OCI-LY7 (cell line): ENCODE measurements around the gene ZBTB33. TPM values are rescaled to one million over a fixed set of nuclear protein-coding genes. Genes with fewer than 3 reads are reported as not detected.

Source experiments
- BruUV-seq: library from RNA; stranded (reverse); fragments of 400-500 nt; replicated peaks from 2 replicates; lab custom pipeline; 2021; lab: Mats Ljungman, UMichigan
- CTCF ChIA-PET: fragments of 300-600 bp; sonication (Branson Sonifier 250); formaldehyde crosslinking; loops from one replicate; lab custom pipeline; 2022; ENCODE audit warnings: antibody characterized with exemption; ENCODE audit not compliant: unreplicated experiment; lab: Charles Lee
- POLR2A ChIA-PET: fragments of 300-600 bp; sonication (Branson Sonifier 250); formaldehyde crosslinking; loops from one replicate; lab custom pipeline; 2022; ENCODE audit warnings: antibody characterized with exemption; lab: Charles Lee
- DNase-seq: peaks from one replicate; pipeline ENCODE4 v3.0.0-alpha.2; 2015; ENCODE audit warnings: low spot score
- H2AFZ ChIP-seq: fragments of 200-600 bp; sonication (generic), shearing (Covaris generic); 2 replicates; pipeline ENCODE4 v1.6.1; 2014; ENCODE audit warnings: mild to moderate bottlenecking, antibody characterized with exemption, low read length, moderate library complexity
- H3K27ac ChIP-seq: fragments of 200-600 bp; sonication (generic); 2 replicates; pipeline ENCODE4 v1.5.1; 2014; ENCODE audit warnings: mixed run types, low read depth, mild to moderate bottlenecking, moderate library complexity, low read length, inconsistent platforms; ENCODE audit not compliant: poor library complexity, severe bottlenecking
- H3K36me3 ChIP-seq: fragments of 200-600 bp; sonication (generic); 2 replicates; pipeline ENCODE4 v1.6.1; 2014; ENCODE audit warnings: mild to moderate bottlenecking, antibody characterized with exemption, low read length, moderate library complexity, mixed read lengths; ENCODE audit not compliant: insufficient read depth
- H3K4me1 ChIP-seq: fragments of 200-600 bp; sonication (generic); 2 replicates; pipeline ENCODE4 v1.5.1; 2014; ENCODE audit warnings: mild to moderate bottlenecking, low read length; ENCODE audit not compliant: insufficient read depth, poor library complexity, severe bottlenecking
- H3K4me2 ChIP-seq: fragments of 200-600 bp; sonication (generic); 2 replicates; pipeline ENCODE4 v1.6.1; 2014; ENCODE audit warnings: mild to moderate bottlenecking, low read length
- H3K4me3 ChIP-seq: fragments of 200-600 bp; sonication (generic); 2 replicates; pipeline ENCODE4 v1.5.1; 2014; ENCODE audit warnings: mild to moderate bottlenecking, low read depth, low read length; ENCODE audit not compliant: poor library complexity, severe bottlenecking
- H3K79me2 ChIP-seq: fragments of 200-600 bp; sonication (generic); 2 replicates; pipeline ENCODE4 v1.6.1; 2016; ENCODE audit warnings: low read depth, mild to moderate bottlenecking, low read length, moderate library complexity, mixed read lengths; ENCODE audit not compliant: insufficient read depth
- H3K9me2 ChIP-seq: fragments of 200-600 bp; sonication (generic); 2 replicates; pipeline ENCODE4 v1.6.1; 2016; ENCODE audit warnings: mild to moderate bottlenecking, low read length, mixed read lengths; ENCODE audit not compliant: insufficient read depth
- H3K9me3 ChIP-seq: fragments of 200-600 bp; sonication (generic); 2 replicates; pipeline ENCODE4 v1.6.1; 2014; ENCODE audit warnings: mild to moderate bottlenecking, mixed run types, low read length, mixed read lengths
- H4K20me1 ChIP-seq: fragments of 200-600 bp; sonication (generic); 2 replicates; pipeline ENCODE4 v1.6.1; 2014; ENCODE audit warnings: mild to moderate bottlenecking, antibody characterized with exemption, low read length, moderate library complexity, mixed read lengths; ENCODE audit not compliant: insufficient read depth
- CTCF ChIP-seq: fragments of 200-600 bp; sonication (generic); conservative IDR thresholded peaks from 2 replicates; pipeline ENCODE4 v1.5.1; 2014; ENCODE audit warnings: mild to moderate bottlenecking, antibody characterized with exemption, low read length, moderate library complexity, mixed read lengths
- EZH2phosphoT487 ChIP-seq: fragments of 200-600 bp; sonication (generic); IDR thresholded peaks from 2 replicates; pipeline ENCODE4 v1.6.1; 2018; ENCODE audit warnings: low read depth, borderline replicate concordance, mild to moderate bottlenecking, mixed run types, antibody characterized with exemption, low read length, moderate library complexity, mixed read lengths
- intact Hi-C: fragments of 100-400 bp; cut with micrococcal nuclease; formaldehyde crosslinking; loops from one replicate; pipeline ENCODE4 v1.10.0; 2022; ENCODE audit not compliant: unreplicated experiment
- total RNA-seq, 2 experiments: library from RNA; depleted of rRNA in 1 of 2; stranded (reverse); fragments of >200 nt in 1 of 2; shearing (Covaris generic) in 1 of 2; gene quantifications; 2 replicates each; pipeline ENCODE4 v1.2.3, GENCODE V29; 2014 to 2022

The ZBTB33 gene
- total RNA-seq, 2 experiments from 2014 or later, result 16.7 to 19.3 TPM

GRCh38 chrX:120301497-120301896 lies 50.9 kb downstream of the ZBTB33 start:
- intact Hi-C loops, result loop anchor here (5.0 kb wide), 1 partner anchor 156 kb away; no protein-coding TSS in a partner anchor
- DNase-seq, result no peak

GRCh38 chrX:120301960-120302359 lies 51.3 kb downstream of the ZBTB33 start:
- CTCF ChIA-PET, result no interaction called here
- POLR2A ChIA-PET, result interaction anchor here (0.7 to 1.9 kb wide), 8 partner anchors 10 to 1768 kb away, joined by 3 to 8 read pairs (median 4); no protein-coding TSS in a partner anchor
- Histone ChIP-seq H3K4me2 (peak overlapping the region; percentile 87), H3K79me2 (no peaks in the 10 kb centered on the region), H4K20me1 (no peaks in the 10 kb centered on the region), H2AFZ (peak overlapping the region; percentile 96; the same call in 1 of the 2 replicates), H3K4me3 (peak overlapping the region; percentile 57), H3K27ac (peak overlapping the region; percentile 72), H3K9me3 (no peaks in the 10 kb centered on the region), H3K4me1 (peaks cover 43% of the 10 kb centered on the region), H3K9me2 (no peaks in the 10 kb centered on the region), H3K36me3 (no peaks in the 10 kb centered on the region)
- TF ChIP-seq EZH2phosphoT487 (no peak), CTCF (no peak)
- intact Hi-C loops, result loop anchor here (2.0 to 5.0 kb wide), 2 partner anchors 51 to 155 kb away; partner anchors contain the start of gene ZBTB33
- BruUV-seq, result no TSS peak
- peak; percentile 19 for DNase-seq

More at GRCh38 chrX:120301497-120301896, 50.9 kb downstream of the ZBTB33 start:
- no peaks in the 10 kb centered on the region for H4K20me1 ChIP-seq
- H3K36me3 ChIP-seq, result no peaks in the 10 kb centered on the region
- H3K9me2 ChIP-seq, result no peaks in the 10 kb centered on the region
- no peak for TF ChIP-seq EZH2phosphoT487
- TF ChIP-seq CTCF, result no peak
- H3K4me3 ChIP-seq, result peak overlapping the region; percentile 57
- H3K9me3 ChIP-seq, result no peaks in the 10 kb centered on the region
- POLR2A ChIA-PET, result interaction anchor here (0.7 to 1.9 kb wide), 8 partner anchors 11 to 449 kb away, joined by 3 to 8 read pairs (median 4); no protein-coding TSS in a partner anchor
- peak overlapping the region; percentile 72 for H3K27ac ChIP-seq
- H3K79me2 ChIP-seq, result no peaks in the 10 kb centered on the region
- BruUV-seq, result no TSS peak
- H3K4me1 ChIP-seq, result peaks cover 43% of the 10 kb centered on the region
- peak overlapping the region; percentile 87 for H3K4me2 ChIP-seq
- CTCF ChIA-PET, result no interaction called here
- H2AFZ ChIP-seq, result peak overlapping the region; percentile 96; the same call in 1 of the 2 replicates

DNA sequence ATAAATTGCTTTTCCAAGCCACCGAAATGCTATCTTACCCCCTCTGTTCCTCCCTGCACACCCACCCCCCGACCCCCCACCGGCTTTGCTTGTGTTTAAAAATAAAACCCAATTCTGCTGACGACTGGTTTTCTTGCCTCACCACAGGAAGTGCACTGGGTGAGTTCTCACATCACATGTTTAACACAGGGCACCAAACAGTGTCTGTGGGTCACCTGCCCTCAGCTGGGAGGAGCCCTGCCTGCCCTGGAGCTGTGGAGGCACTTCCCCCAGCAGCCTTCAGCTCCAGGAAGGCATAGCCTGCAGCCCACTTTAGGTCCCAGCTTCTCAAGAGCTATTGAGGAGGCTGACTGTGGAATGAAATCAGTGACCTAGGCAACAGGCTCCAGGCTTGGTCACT lies 51.8 kb downstream of the ZBTB33 start:
- Histone ChIP-seq H3K4me2 (peak overlapping the region; percentile 87), H3K79me2 (no peaks in the 10 kb centered on the region), H3K4me1 (peaks cover 43% of the 10 kb centered on the region), H2AFZ (peak overlapping the region; percentile 96), H3K9me3 (no peaks in the 10 kb centered on the region), H3K36me3 (no peaks in the 10 kb centered on the region), H3K4me3 (peak overlapping the region; percentile 57), H3K27ac (peak overlapping the region; percentile 72), H3K9me2 (no peaks in the 10 kb centered on the region), H4K20me1 (no peaks in the 10 kb centered on the region)
- no TSS peak for BruUV-seq
- TF ChIP-seq EZH2phosphoT487, result no peak
- no peak for TF ChIP-seq CTCF
- POLR2A ChIA-PET, result interaction anchor here (0.9 to 1.9 kb wide), 4 partner anchors 10 to 1768 kb away, joined by 3 to 8 read pairs (median 5); no protein-coding TSS in a partner anchor
- intact Hi-C loops, result loop anchor here (2.0 to 5.0 kb wide), 2 partner anchors 52 to 155 kb away; partner anchors contain the start of gene ZBTB33
- CTCF ChIA-PET, result no interaction called here
- DNase-seq, result peak; percentile 85
